GM13977 (cell line): ENCODE data around the gene WDR6.
"Not testable (repeated sequence)": the region's sequence is repeated elsewhere in the genome, so short reads cannot be mapped to it uniquely, and the experiment has no call there.

ENCODE experiments used
- DNase-seq: peaks from one replicate; pipeline ENCODE4 v3.0.0; 2012; ENCODE audit warnings: low spot score
- in situ Hi-C: fragments of 300-500 bp; cut with MboI; formaldehyde crosslinking; loops from one replicate; pipeline ENCODE4 v1.12.0; 2022; ENCODE audit warnings: low sequenced_read_pairs, low pct_unique_long_range_greater_than_20kb, mixed read lengths, inconsistent platforms; ENCODE audit not compliant: unreplicated experiment
- TF ChIP-seq, protein P1 (sequence below): IDR thresholded peaks from 2 replicates; pipeline ENCODE4 v1.5.1; 2012; ENCODE audit warnings: mild to moderate bottlenecking, control low read depth; ENCODE audit not compliant: insufficient read depth; ENCODE audit errors: extremely low read depth, missing control alignments

The WDR6 gene

DNA sequence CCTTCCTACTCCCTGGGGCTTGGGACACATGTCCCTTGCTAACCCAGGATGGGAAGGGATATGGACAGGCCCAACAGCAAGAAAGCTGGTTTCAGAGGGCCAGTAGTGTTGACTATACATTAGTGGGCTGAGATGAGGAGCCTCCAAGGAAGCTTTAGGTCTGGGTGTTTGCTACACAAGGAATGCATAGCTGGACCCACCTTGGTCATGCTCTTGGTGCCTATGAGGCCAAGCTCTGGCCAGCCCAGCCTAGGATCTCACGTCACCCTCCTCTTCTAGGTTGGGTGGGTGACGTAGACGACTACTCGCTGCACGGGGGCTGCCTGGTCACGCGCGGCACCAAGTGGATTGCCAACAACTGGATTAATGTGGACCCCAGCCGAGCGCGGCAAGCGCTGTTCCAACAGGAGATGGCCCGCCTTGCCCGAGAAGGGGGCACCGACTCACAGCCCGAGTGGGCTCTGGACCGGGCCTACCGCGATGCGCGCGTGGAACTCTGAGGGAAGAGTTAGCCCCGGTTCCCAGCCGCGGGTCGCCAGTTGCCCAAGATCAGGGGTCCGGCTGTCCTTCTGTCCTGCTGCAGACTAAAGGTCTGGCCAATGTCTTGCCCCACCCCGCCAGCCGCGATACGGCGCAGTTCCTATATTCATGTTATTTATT lies 653 bp upstream of the WDR6 start:
- no peak for DNase-seq
- in situ Hi-C loops, result no loop called here
- TF ChIP-seq, protein P1, sequence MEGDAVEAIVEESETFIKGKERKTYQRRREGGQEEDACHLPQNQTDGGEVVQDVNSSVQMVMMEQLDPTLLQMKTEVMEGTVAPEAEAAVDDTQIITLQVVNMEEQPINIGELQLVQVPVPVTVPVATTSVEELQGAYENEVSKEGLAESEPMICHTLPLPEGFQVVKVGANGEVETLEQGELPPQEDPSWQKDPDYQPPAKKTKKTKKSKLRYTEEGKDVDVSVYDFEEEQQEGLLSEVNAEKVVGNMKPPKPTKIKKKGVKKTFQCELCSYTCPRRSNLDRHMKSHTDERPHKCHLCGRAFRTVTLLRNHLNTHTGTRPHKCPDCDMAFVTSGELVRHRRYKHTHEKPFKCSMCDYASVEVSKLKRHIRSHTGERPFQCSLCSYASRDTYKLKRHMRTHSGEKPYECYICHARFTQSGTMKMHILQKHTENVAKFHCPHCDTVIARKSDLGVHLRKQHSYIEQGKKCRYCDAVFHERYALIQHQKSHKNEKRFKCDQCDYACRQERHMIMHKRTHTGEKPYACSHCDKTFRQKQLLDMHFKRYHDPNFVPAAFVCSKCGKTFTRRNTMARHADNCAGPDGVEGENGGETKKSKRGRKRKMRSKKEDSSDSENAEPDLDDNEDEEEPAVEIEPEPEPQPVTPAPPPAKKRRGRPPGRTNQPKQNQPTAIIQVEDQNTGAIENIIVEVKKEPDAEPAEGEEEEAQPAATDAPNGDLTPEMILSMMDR, result no peak

DNA sequence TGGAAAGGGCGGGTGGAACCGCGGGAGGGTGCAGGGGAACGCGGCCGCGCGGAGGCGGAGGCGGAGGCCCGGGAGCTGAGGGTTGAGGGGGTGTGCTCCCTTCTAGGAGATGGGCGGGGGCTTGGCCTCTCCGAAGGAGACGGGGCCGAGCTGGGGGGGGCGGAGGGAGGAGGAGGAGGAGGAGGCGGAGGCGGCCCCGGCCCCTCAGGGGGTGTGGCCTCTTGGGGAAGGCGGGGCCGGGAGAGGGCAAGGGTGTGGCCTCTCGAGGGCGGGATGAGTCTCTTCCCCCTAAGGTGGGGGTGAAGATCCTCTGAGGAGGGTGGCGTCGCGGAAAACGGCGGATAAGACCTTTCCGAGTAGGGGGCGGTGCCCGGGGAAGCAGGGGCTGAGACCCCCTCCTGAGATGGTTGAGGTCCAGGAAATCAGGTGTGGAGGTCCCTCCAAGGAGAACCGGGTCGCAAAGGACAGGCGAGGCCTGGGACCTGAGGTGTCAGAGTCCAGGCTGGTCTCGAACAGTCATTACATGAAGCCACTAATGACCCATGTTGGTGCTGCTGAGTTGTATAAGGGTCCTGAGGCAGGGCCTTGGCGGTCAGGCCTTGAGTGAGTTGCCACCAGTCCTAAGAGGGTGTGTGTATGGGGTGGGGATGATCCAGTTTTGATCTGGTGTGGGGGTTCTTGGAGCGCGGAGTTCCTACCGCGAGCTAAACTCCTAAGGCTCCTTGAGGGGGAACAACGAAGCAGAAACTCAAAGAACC lies 759 bp downstream of the WDR6 start:
- peak; percentile 86 for DNase-seq
- TF ChIP-seq, protein P1, result no peak
- in situ Hi-C loops, result no loop called here

DNA sequence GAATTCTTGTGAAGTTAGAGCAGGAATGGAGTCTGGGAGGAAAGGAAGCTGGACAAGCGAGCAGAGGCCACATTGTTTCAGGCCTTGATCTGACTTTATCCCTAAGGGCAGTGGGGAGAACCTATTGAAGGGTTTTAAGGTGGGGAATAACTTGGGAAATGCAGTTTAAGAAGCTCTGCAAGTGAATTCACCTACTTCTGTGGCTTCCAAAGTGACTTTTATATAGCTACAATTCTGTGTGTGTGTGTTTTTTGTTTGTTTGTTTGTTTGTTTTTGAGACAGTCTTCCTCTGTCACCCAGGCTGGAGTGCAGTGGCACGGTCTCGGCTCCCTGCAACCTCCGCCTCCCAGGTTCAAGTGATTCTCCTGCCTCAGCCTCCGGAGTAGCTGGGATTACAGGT lies 1.4 kb downstream of the WDR6 start:
- DNase-seq, in situ Hi-C loops: not testable (repeated sequence)

DNA sequence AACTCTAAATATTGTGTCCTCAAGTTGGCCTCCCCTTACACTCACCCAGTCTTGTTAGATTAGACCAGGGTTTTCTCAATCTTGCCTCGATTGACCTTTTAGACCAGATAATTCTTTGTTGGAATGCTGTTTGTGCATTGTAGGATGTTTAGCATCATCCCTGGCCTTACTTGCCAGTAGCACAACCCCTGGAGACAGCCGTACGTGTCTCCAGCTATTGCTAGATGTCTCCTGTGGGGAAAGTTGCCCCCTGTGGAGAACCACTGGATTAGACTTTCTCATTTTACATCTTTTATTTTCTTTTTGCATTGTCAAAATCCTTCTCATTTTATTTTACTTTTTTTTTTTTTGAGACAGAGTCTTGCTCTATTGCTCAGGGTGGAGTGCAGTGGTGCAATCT lies 2.2 kb downstream of the WDR6 start:
- in situ Hi-C loops, result no loop called here
- TF ChIP-seq, protein P1, result no peak
- no peak for DNase-seq

DNA sequence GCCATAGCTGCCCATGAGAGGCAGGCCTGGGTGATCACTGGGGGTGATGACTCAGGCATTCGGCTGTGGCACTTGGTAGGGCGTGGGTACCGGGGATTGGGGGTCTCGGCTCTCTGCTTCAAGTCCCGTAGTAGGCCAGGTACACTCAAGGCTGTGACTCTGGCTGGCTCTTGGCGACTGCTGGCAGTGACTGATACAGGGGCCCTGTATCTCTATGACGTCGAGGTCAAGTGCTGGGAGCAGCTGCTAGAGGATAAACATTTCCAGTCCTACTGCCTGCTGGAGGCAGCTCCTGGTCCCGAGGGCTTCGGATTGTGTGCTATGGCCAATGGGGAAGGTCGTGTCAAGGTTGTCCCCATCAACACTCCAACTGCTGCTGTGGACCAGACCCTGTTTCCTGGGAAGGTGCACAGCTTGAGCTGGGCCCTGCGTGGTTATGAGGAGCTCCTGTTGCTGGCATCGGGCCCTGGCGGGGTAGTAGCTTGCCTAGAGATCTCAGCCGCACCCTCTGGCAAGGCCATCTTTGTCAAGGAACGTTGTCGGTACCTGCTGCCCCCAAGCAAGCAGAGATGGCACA lies 5.3 kb downstream of the WDR6 start:
- no peak for DNase-seq
- in situ Hi-C loops, result no loop called here

DNA sequence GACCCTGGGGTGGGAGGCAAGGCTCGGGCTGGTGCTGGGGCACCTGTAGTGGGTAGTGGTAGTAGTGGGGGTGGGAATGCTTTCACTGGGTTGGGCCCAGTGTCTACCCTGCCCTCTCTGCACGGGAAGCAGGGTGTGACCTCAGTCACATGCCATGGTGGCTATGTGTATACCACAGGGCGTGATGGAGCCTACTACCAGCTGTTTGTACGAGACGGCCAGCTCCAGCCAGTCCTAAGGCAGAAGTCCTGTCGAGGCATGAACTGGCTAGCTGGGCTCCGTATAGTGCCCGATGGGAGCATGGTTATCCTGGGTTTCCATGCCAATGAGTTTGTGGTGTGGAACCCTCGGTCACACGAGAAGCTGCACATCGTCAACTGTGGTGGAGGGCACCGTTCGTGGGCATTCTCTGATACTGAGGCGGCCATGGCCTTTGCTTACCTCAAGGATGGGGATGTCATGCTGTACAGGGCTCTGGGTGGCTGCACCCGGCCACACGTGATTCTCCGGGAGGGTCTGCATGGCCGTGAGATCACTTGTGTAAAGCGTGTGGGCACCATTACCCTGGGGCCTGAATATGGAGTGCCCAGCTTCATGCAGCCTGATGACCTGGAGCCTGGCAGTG lies 6.0 kb downstream of the WDR6 start:
- no peak for DNase-seq
- TF ChIP-seq, protein P1, result no peak
- in situ Hi-C loops, result no loop called here

More for the DNA sequence above, 5.3 kb downstream of the WDR6 start:
- TF ChIP-seq, protein P1, result no peak
